ENCODE data around the gene ADTRP.

The ADTRP gene

DNA sequence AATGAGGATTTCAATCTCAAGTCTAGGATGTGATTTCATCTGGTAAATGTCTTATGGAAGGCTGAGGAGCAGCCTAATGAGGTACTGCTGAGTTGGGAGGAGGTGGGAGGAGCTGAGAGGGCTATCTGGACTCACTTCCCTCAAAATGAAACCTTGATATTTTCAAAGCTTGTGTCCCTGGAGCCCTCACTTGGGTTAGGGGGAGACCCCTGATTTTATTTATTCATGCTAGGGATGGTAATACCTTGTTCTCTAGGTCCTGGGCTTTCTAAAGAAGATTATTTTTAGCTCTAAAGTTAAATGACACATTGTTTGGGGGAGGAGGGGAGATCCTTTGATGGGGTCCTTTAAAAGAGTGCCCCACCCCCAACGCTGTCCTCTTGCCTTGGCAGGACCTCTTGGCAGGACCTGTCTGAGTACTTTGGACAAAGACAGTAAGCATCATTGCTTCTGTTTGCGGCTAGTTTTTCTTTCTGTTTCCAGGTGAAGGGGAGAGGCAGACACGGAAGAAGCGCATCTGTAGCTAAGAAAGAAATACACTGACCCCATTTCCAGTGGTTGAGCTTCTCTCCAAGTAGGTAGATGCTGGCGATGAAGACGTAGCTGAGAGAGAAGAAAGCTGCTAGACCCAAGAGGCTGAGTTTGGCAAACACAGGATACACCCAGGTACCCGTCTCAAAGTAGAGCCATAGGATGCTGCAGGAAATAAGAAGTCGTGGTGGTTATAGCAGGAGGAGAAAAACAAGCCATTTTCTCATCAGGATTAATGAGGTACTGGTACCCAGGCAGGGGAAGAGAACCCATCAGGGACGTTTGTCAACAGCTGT, 55.6 kb downstream of the ADTRP start:
- DNase-seq (ENCODE audit: low spot score), result no peak

DNA sequence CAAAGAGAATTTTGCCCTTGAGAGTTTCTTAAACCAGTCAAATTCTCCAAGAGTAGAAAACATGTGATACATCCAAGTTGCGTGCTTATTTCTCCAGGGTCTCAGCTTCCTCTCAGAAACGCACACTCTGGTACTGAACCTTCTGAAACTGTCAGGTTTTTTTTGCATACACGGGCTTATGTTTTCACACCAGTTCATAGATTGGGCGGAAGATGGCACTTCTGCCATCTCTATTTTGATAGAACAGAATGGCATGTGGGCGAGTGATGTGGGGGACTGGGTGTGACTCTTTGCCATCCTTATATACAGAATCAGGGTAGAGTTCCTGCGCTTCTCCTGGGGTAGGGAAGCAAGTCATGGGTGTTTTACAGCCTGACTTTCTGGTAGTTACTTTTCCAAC, 56.4 kb downstream of the ADTRP start:
- DNase-seq (ENCODE audit: low spot score), result no peak

DNA sequence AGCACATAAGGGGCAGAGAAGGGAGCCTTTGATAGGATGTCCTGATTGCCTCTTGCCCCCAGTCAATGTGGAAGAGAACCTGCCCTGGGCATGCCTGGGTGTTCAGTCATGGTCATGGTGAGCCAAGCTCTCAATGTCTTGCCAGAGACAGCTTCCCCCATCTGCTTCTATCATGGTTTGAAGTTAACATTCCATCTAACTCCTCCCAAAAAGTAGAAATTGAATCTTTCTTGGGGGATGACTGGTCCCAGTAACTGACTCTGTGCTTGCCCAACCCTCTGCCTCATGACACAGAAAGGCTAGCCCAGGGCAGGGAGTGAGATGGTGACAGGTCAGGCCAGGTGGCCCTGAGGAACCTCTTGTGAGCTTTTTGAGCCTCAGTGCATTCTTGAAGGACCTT, 60.1 kb downstream of the ADTRP start:
- DNase-seq (ENCODE audit: low spot score), result no peak

GRCh38 chr6:11718031-11718430, 60.6 kb downstream of the ADTRP start:
- no peak for DNase-seq (ENCODE audit: low spot score)

- no peak for DNase-seq (ENCODE audit: low spot score)
These were observed 63.8 kb downstream of the ADTRP start for GRCh38 chr6:11714798-11715285.

GRCh38 chr6:11714116-11714797, 64.3 kb downstream of the ADTRP start:
- DNase-seq (ENCODE audit: low spot score), result no peak

- no peak for DNase-seq (ENCODE audit: low spot score)
These were observed 65.8 kb downstream of the ADTRP start for GRCh38 chr6:11712760-11713159.

GRCh38 chr6:11711984-11712711, 66.5 kb downstream of the ADTRP start:
- no peak for DNase-seq (ENCODE audit: low spot score)

DNA sequence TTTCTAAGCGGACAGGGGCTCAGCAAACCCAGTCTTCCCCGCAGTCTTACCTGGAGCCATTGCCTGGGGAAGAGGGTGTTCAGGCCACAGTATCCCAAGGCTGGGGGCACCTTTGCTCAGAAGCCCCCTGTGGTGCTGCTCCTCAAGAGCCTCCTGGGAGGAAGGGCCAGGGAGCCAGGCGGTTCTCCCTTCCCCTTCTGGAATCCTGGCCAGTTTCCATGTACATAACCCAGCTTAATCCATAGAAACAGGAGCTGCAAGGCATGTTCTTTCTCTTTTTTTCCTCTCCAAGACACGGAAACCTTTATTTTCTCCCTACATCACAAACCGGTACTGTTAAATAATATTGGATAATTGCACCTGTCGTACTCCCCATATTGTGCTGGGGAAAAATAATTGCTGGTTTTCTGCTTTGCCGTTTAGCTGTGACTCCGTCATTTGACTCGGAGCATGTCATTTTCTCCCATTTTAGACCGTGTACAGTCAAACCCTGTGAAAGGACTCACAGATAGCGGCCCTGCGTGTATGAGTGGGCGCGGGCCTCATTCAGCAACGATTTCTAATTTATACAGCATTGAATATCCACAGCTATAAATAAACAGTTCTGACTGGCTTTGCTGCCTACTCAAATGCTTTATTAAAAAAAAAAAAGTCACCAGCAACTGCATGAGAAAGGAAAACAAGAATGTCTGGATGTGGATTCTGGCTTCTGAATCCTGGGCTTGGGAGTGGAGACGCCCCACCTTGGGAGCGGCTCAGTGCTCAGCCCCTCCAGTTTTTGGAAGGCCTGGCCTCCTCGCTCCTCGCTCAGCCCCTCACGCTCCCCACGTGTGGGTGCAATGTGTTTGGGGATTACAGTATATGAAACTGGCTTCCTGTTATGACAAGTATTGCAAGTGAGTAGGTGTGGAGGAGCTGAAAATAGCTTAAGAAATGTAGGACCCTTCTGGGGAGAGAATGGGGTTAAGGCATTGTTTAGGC, 67.3 kb downstream of the ADTRP start:
- DNase-seq (ENCODE audit: low spot score), result no peak

GRCh38 chr6:11710311-11710761, 68.3 kb downstream of the ADTRP start:
- no peak for DNase-seq (ENCODE audit: low spot score)

- no peak for DNase-seq (ENCODE audit: low spot score)
These were observed 72.4 kb downstream of the ADTRP start for GRCh38 chr6:11706171-11706570.

GRCh38 chr6:11705483-11705882, 73.1 kb downstream of the ADTRP start:
- no peak for DNase-seq (ENCODE audit: low spot score)

DNA sequence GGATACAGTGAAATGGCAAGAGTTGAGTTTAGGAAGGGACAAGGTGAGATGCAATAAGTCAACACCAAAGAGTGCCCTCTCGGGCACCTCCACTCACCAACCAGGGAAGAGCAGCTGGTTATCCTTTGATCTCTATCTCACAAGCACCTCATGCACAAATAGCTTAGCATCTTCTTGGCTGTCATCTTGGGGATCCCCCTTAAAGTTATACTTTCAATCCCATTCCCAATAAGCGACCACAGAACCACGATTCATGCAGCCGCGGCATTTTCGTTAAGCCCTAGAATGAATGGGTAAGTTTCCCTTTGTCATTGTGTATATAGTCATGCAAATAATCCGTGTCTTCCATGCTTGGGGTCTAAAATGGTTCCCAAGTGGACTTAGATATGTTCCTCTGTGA, 73.5 kb downstream of the ADTRP start:
- DNase-seq (ENCODE audit: low spot score), result no peak

GRCh38 chr6:11703725-11704124, 74.9 kb downstream of the ADTRP start:
- DNase-seq (ENCODE audit: low spot score), result no peak

DNA sequence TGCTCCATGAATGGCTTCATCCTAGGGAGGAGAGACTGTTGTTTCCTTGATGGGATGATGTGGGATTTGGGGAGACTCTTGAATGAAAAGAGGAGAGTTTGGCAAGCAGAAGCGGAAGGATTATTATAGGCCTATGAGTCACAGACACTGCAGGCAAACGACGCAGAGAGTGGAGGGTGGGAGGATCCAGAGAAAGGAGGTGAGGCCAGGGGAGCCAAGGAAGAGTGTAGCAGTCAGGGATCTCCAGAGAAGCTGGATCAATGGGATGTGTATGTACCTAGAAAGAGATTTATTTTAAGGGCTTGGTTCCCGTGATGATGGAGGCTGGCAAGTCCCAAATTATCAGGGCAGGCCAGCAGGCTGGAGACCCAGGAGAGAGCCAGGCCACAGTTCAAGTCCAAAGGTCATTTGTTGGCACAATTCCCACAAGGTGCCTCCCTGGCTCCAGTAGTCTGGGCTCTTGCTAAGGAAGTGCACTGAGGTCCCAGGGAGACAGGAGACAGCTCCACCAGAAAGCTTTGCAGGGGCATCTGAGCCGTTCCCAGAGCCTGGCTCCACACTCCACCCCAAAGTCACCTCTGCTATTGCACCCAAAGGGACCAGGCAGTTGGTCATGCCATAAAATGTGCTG, 76.0 kb downstream of the ADTRP start:
- no peak for DNase-seq (ENCODE audit: low spot score)

- no peak for DNase-seq (ENCODE audit: low spot score)
These were observed 76.5 kb downstream of the ADTRP start for GRCh38 chr6:11702089-11702488.

DNA sequence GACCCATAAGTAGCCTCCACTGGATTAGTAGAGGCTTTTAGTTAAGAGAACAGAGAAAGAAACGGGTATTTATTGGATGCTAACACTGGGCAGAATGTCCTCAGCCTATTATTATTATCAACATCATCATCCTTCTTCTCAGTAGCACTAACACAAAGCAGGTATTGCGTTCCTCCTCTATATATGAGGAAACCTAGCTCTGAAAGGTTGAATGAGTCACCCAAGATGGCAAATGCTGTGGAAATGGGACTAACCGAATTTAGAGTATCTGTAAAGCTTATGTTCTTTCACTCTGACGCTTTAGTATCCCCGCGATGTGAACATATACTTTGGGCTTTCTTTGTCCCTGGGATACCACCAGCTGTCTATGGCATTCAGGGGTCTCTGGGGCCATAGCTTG, 77.0 kb downstream of the ADTRP start:
- DNase-seq (ENCODE audit: low spot score), result no peak

- DNase-seq (ENCODE audit: low spot score), result peak; percentile 7
These were observed 78.4 kb downstream of the ADTRP start for GRCh38 chr6:11700118-11700718.

DNA sequence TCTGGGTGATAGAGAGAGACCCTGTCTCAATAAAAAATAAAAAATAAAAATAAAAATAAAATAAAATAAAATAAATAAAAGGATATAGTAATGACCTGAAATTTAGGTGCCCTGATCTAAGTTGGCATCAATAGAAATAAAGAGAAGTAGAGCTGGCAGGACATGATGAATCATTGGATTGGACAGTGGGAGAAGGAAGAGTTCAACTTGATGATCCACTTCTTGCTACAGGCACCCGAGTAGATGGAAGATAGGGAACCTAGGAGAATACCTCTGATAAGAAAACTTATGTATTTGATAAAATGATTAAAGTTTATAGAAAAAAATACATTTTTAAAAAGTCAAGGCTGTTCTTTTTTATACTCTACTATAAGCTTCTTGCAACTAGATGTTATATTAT, 79.0 kb downstream of the ADTRP start:
- no peak for DNase-seq (ENCODE audit: low spot score)

All from hematopoietic multipotent progenitor cell treated with erythropoietin and hydrocortisone succinate and interleukin-3 and kit ligand, for 17 days (in vitro differentiated cells).